HG03521 (cell line): ENCODE measurements around the gene ZBTB4.

Experiments
- ATAC-seq: cut with Tn5 transposase; IDR thresholded peaks from one replicate; pipeline ENCODE4 v1.9.1; 2021; ENCODE audit warnings: mild to moderate bottlenecking, moderate library complexity; ENCODE audit not compliant: unreplicated experiment

ZBTB4 gene

GRCh38 chr17:7425316-7425715, 54.1 kb downstream of the ZBTB4 start, which contains the start of gene SPEM2:
Gene SPEM2, plus strand, starts transcription at chr17:7425616. Its CDS starts 73 bp downstream, at chr17:7425689.
- ATAC-seq = no peak

DNA sequence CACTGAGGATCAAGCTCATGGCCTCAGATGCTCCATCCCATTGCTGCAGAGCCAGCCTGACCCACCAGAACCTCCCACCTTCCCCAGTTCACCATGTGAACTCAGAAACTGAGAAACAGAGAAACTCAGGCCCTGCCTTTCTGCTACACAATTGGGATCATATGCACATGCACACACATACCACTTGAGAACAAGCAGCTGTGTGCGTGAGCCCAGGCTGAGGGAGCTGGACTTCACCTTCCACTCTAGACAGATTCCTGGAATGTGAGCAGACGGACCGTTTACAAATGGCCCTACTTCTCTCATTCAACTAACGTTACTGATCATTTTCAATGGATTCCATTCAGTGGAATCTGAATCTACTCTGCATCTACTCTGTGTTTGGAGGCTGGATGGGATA, 55.8 kb downstream of the ZBTB4 start:
- no peak for ATAC-seq

DNA sequence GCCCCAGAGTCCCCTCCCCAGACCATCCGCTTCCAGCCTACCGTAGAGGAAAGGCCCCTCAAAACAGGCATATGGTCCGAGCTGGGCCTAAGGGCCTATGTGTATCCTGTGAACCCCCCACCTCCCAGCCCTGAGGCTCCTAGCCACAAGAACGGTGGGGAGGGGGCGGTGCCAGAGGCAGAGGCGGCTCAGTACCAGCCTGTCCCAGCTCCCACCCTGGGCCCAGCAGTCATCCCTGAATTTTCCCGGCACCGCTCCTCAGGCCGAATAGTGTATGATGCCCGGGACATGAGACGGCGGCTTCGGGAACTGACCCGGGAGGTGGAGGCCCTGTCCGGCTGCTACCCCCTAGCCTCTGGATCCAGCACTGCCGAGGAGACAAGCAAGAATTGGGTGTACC, 58.2 kb downstream of the ZBTB4 start:
- ATAC-seq = no peak

- ATAC-seq = no peak
Observed at GRCh38 chr17:7419819-7420610, 59.4 kb downstream of the ZBTB4 start, which contains the start of gene SPEM1. Gene SPEM1, plus strand, starts transcription at chr17:7420324. Its CDS starts 61 bp downstream, at chr17:7420385.

DNA sequence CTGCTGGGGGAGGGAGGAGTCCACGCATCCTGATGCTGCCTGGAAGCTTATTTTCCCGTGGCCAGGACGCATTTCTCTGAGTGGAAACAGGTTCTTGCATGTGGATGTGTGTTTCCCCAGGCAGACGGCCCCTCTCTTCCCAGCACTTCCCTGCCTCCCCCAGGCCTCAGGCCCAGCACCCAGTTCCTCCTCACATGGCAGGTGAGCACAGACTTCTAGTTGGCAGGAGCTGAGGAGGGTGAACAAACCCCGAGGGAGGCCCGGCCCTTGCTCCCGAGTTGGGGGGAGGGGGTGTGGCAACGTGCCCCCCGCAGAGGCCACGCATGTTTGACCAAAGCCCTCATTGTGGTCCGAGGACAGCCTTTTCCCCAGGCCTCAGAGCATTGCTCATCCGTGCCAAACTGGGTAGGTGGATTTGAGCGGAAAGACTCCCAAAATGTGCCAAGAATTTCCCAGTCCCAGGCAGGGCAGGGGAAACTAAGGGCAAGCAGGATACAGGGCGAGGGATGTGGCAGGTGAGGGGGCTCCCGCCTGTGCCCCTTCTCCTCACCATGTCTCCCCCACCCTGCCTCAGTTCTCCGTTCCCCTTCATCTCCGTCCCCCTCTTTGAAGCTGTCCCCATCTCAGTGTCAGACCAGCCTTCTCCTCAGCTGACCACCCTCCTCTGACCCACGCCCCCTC, 60.8 kb downstream of the ZBTB4 start:
- ATAC-seq = no peak

DNA sequence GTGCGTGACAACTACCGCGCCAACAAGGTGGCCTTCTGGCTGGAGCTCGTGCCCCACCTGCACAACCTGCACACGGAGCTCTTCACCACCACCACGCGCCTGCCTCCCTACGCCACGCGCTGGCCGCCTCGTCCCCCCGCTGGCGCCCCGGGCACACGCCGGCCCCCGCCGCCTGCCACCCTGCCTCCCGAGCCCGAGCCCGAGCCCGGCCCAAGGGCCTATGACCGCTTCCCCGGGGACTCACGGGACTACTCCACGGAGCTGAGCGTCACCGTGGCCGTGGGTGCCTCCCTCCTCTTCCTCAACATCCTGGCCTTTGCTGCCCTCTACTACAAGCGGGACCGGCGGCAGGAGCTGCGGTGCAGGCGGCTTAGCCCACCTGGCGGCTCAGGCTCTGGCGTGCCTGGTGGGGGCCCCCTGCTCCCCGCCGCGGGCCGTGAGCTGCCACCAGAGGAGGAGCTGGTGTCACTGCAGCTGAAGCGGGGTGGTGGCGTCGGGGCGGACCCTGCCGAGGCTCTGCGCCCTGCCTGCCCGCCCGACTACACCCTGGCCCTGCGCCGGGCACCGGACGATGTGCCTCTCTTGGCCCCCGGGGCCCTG, 62.3 kb downstream of the ZBTB4 start:
- no peak for ATAC-seq

GRCh38 chr17:7416323-7416722, 63.1 kb downstream of the ZBTB4 start:
- ATAC-seq = no peak

DNA sequence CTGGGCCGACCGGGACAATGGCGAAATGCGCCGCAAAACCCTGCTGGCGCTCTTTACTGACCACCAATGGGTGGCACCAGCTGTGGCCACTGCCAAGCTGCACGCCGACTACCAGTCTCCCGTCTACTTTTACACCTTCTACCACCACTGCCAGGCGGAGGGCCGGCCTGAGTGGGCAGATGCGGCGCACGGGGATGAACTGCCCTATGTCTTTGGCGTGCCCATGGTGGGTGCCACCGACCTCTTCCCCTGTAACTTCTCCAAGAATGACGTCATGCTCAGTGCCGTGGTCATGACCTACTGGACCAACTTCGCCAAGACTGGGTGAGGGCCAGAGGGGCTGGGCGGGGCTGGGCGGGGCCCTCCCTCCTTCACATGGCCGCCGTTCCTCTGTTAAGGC, 63.6 kb downstream of the ZBTB4 start:
- no peak for ATAC-seq

DNA sequence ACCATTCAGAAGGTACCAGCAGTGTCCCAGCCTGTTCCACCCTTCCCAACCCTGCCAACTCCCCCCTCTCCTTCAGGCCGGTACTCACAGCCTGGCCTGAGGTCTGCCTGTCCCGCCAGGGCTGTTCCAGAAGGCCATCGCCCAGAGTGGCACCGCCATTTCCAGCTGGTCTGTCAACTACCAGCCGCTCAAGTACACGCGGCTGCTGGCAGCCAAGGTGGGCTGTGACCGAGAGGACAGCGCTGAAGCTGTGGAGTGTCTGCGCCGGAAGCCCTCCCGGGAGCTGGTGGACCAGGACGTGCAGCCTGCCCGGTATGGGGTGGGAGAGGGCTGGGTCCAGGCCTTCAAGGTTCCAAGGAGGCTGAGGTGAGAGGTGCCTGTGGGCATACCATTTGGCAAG, 64.6 kb downstream of the ZBTB4 start:
- ATAC-seq = no peak

DNA sequence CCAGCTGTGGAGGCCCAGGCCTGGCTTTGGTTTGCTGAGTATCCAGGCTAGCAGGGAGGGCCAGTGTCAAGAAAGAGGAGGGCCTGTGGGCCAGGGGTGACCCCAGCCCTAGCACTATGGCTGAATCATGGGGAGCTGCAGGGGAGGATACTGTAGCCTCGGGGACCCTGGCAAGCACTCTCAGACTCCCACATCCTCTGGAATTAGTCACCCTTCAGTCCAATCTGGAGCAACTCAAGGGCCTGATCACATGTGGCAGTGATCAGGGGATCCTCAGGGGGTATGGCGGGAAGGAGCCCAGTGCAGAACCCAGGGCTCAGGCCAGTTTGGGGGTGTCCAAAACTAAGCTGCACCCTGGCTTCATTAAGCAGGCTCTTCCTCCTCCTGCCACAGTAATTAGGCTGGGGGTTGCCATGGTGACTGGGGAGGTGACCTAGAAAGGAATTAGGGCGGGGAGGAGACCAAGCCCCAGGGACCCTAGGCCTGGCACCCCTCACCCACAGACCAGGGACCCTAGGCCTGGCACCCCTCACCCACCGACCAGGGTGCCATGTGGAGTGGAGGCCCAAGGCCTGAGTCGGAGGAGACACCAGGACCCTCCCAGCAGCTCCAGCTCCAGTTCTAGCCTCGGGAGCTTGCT, 66.0 kb downstream of the ZBTB4 start:
- no peak for ATAC-seq

DNA sequence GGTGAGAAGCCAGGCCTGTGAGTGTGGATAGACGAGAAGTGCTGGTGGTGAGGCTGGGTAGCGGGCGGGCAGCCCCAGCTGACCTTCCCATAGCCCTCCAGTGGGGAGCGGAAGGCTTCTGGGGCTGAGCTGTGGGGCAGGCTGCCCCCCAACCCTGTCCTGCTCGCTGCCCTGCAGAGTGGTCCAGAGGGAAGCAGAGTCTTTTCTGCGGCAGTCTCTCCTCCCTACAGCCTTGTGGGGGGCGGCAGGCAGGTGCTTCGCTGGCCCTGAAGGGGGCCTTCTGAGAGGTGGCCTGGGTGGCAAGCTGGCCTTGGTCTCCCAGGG, 68.0 kb downstream of the ZBTB4 start:
- no peak for ATAC-seq

- ATAC-seq = no peak
Observed at GRCh38 chr17:7410634-7411426, 68.6 kb downstream of the ZBTB4 start.

DNA sequence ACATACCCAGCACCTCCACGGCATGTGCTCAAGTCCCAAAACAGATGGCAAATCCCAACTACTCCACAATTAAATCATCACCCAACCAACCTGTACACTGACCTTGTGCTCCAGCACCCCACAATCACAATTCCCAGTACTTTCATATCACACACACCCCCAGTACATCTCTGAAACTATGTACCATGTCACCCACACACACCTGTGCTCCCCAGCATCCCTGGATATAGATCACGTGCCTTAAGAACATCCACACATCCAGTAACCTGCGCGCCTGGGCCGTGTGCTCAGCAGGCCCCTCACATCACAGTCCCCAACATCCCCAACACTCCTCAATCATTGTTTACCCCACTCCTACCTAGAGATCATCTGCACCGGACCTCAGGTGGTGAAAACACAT, 69.7 kb downstream of the ZBTB4 start:
- no peak for ATAC-seq
